Activated CD4-positive, alpha-beta memory T cell treated with anti-CD3 and anti-CD28 coated beads, Interleukin-2, amount 10 ng/mL, durations not matched to agents 7 days and 5 days (primary cell): ENCODE data around the gene SYCP1. TPM values are rescaled to one million over a fixed set of nuclear protein-coding genes. Genes with fewer than 3 reads are reported as not detected.

ENCODE experiments used
- CTCF ChIA-PET: fragments of 350-600 bp; sonication (Branson Sonifier 250); formaldehyde crosslinking; loops from one replicate; lab custom pipeline; 2021; ENCODE audit warnings: antibody characterized with exemption, inconsistent platforms; lab: Charles Lee
- POLR2A ChIA-PET: fragments of 350-600 bp; sonication (Branson Sonifier 250); formaldehyde crosslinking; loops from one replicate; lab custom pipeline; 2021; ENCODE audit warnings: antibody characterized with exemption; lab: Charles Lee
- DNase-seq: peaks from one replicate; pipeline ENCODE4 v3.0.0-alpha.2; 2020
- H3K27ac Mint-ChIP-seq: one replicate; pipeline ENCODE4 v1.8.0; 2021; ENCODE audit warnings: mild to moderate bottlenecking, mixed read lengths
- H3K27me3 Mint-ChIP-seq: one replicate; pipeline ENCODE4 v1.8.0; 2021; ENCODE audit warnings: mixed read lengths
- H3K36me3 Mint-ChIP-seq: one replicate; pipeline ENCODE4 v1.8.0; 2021; ENCODE audit warnings: low read depth, mixed read lengths
- H3K4me1 Mint-ChIP-seq: one replicate; pipeline ENCODE4 v1.8.0; 2021; ENCODE audit warnings: mixed read lengths
- H3K4me3 Mint-ChIP-seq: one replicate; pipeline ENCODE4 v1.8.0; 2021; ENCODE audit warnings: mild to moderate bottlenecking, mixed read lengths
- H3K9me3 Mint-ChIP-seq: one replicate; pipeline ENCODE4 v1.8.0; 2021; ENCODE audit warnings: mixed read lengths
- total RNA-seq, 2 experiments: library from RNA; stranded (reverse); gene quantifications; one replicate each; pipeline ENCODE4 v1.2.3, GENCODE V29; 2021

The SYCP1 gene
- total RNA-seq, 2 experiments from 2014 or later: not detected

DNA sequence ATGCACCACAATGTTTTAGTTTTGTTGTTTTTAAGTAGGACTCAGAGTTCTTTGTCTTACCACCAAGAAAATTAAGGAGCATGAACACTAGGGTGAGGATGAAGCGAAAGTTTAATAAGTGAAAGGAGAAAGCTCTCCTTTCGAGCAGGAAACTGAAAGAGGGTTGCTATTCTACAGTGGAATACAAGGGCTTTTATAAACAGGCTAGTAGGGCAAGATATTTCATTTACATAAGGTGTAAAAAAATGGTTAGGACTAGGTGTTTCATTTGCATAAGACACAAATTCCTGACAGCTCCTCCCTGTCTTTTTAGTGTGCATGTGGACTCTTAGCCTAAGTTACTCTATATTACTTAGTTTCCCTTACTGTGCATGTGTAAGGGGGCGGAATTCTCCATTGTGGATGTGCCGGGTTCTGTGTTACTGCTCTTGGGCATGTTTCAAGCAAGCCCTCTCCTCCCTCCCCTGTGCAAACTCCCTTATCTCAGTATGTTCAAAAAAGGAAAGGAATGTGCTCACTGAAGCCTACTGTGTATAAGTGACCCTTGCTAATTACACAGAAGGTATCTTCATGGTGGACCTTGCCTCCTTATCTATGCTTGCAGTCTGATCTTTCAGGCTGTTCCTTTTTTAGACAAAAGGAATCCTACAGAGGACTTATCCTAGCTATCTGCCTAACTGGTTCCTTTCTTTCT, 182.3 kb downstream of the SYCP1 start:
- H3K9me3 Mint-ChIP-seq: no peaks in the 10 kb centered on the region
- peaks cover 2% of the 10 kb centered on the region for H3K27me3 Mint-ChIP-seq
- no peak for DNase-seq
- POLR2A ChIA-PET: no interaction called here
- H3K27ac Mint-ChIP-seq: no peak overlapping the region
- no peaks in the 10 kb centered on the region for H3K36me3 Mint-ChIP-seq
- H3K4me3 Mint-ChIP-seq: no peak overlapping the region
- CTCF ChIA-PET: interaction anchor here (1.3 kb wide), 1 partner anchor 16 kb away, joined by 5 read pairs; no protein-coding TSS in a partner anchor
- no peaks in the 10 kb centered on the region for H3K4me1 Mint-ChIP-seq

DNA sequence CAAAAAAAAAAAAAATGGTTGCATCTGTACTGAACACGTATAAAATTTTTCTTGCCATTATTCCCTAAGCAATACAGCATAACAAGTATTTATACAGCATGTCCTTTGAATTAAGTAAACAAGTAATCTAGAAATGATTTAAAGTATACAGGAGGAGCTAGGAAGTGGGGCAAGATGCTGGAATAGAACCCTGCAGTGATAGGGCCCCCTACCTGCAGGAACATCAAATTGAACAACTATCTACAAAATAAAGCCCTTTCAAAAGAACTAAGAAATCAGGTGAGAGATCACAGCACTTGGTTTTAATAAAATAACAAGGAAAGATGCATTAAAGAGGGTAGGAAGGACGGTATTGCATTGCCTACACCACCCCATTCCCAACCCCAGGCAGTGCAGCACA, 185.8 kb downstream of the SYCP1 start:
- POLR2A ChIA-PET: no interaction called here
- H3K4me1 Mint-ChIP-seq: no peaks in the 10 kb centered on the region
- CTCF ChIA-PET: no interaction called here

DNA sequence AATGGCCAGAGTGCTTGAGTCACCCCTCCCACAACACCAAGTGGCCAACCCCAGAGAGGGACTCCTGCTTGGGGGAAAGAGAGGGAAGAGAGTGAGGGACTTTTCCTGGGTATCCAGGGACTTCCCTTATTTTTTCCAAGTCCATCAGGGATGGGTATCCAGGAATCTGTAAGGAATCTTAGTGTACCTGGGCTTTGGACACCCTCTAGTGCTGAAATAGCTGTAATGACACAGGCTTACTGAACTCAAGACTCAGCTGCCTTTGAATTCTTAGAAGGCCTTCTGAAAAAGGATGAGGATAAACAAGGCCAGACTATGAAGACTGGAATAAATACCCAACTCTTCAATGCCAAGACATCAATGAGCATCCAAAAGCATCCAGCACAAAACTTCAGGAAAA, 187.0 kb downstream of the SYCP1 start:
- ChIA-PET POLR2A (no interaction called here), CTCF (interaction anchor here (1.8 kb wide), 2 partner anchors 11 to 72 kb away, joined by 5 to 11 read pairs; no protein-coding TSS in a partner anchor)
- Mint-ChIP-seq H3K4me3 (no peak overlapping the region), H3K36me3 (no peaks in the 10 kb centered on the region), H3K27me3 (peaks cover 3% of the 10 kb centered on the region), H3K9me3 (no peaks in the 10 kb centered on the region), H3K4me1 (peaks cover 1% of the 10 kb centered on the region), H3K27ac (no peak overlapping the region)
- DNase-seq: no peak

More for the DNA sequence above, 185.8 kb downstream of the SYCP1 start:
- DNase-seq: no peak
- Mint-ChIP-seq H3K9me3 (no peaks in the 10 kb centered on the region), H3K27ac (no peak overlapping the region), H3K4me3 (no peak overlapping the region), H3K27me3 (peaks cover 5% of the 10 kb centered on the region), H3K36me3 (no peaks in the 10 kb centered on the region)

Other genes starting within 250 kb of the SYCP1 start
- gene DENND2C, start 184.8 kb upstream of the SYCP1 start, total RNA-seq: under 1 TPM; 0.43 to 0.83 TPM
- gene AMPD1, start 159.3 kb upstream of the SYCP1 start, total RNA-seq: not detected
- 10 to 100 TPM; 53.4 to 54.1 TPM for gene NRAS, start 138.1 kb upstream of the SYCP1 start, total RNA-seq
- gene CSDE1, start 96.9 kb upstream of the SYCP1 start, total RNA-seq: 100 to 1,000 TPM; 407 to 411 TPM
- gene SIKE1, start 74.2 kb upstream of the SYCP1 start, total RNA-seq: 10 to 100 TPM; 59.4 to 68.5 TPM
- not detected for gene TSHB, start 175.0 kb downstream of the SYCP1 start, total RNA-seq
- gene TSPAN2, start 234.6 kb downstream of the SYCP1 start, total RNA-seq: 1 to 10 TPM; 2.4 to 3.4 TPM